NCI-H1694 treated with DMSO at 0.1 percent for 48 hours (cell line): ENCODE data around the gene IFNA17.
A peak's percentile ranks its signal among the peaks of the same experiment; 100 is the strongest.
"Not testable (repeated sequence)": the region's sequence is repeated elsewhere in the genome, so short reads cannot be mapped to it uniquely, and the experiment has no call there.

ENCODE experiments used
- DNase-seq: peaks from one replicate; lab custom pipeline; 2025; lab: John Stamatoyannopoulos, UW

The IFNA17 gene

DNA sequence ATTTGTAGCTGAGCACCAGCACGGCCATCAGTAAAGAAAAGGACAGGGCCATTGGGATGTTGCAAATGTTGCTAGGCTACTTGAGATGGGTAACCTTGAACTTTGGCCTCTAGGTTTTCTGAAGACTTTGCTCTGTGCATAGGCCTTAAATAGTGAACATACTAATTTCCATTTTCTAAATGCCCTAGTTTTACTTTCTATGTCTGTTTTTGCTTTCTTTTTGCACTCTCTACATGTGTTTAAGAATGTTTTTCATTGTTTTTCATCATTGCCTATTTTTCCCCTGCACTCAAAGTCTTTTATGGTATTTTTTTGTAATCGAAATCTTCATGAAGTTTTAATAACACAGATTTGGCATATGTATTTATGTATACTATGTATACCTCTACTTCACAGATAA is at the start of gene IFNA17:
Gene IFNA17, minus strand, starts transcription at position 101 of the 400 bp plus-strand sequence. Its CDS starts 49 bp downstream, at position 52.
- no peak for DNase-seq

DNA sequence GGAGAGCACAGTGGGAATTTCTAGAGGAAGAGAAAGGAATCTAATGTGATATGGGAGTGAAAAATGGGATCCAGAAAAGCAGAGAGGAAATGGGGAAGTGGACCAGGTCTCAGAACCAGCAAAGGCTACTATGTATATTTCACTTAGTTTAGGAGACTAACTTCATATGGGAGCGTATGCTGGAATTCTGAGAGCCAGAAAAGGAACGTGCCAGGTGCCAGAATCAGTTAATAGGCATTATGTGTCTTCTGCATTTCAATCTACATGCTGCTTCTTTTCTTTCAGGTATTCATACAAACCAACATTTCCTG is 40.3 kb upstream of the IFNA17 start:
- no peak for DNase-seq

DNA sequence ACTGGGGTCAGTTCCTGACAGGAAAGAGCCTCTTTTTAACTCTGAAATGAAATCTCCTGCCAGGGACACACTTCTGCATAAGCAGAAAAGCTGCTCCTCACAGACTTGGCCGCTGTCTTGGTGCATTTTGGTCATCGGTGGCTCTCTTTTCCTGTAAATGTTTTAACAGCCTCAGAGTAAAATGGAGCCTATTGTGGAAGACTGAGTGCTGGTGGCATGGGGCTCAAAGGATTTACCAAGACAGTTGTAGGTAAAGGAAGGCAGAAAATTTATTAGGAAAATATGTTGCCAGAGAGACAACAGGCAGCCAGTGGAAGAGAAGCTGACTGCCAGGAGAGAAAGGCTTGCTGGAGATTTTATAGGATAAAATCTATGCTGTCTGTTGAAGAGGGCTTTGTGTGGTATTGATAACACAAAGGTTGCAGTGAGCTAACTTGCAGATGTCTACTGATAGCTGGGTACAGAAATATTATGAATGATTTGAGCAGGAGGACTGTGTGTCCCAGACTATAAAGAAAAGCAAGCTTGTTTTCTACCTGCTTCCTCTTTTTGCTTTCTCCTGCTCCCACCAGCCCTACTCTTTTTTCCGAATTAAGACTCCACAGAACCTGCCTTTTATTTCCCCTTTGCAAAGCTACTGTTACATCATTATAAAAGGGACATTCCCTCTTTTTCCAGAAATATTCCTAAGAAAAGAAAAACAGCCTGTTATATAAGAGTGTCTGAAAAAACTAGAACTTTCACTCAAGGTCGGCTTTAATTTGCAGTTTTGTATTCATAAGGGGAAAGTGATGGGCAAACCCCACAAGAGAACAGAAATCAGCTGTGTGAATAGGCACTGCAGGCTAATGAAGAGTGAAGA is 39.7 kb upstream of the IFNA17 start:
- DNase-seq = no peak

DNA sequence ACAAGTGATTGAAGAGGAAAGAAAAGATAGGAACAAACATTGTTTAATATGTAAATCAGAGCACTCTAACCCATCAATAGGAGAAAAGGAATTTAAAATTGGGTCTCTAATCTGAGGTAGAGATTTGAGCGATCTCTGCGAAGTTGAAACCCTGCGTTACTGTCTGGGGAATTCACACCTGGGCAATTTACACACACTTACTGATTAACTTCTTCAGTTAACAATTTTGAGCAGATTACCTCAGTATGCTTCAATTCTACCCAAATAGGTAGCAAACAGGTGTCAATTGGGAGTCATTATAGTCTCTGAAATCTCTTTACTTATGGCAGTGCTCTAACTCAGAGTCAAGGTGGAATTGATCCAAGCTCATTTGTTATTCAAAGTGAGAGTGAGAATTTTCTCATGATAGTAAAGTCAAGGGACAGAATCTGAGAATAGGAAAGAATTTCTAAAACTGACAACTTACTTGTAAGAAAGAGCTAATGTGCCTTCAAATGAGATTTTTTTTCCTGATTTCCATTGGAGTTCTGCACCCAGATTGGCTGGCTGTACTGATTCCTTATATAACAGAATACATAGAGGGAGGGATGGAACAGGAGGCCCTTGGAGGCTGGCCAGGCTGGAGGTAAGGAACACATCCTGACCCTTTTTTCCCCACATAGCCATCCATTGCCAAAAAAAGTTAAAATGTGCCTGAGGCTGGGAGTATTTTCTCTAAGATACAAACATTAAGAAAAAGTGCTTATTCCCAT is 38.9 kb upstream of the IFNA17 start:
- DNase-seq = no peak

DNA sequence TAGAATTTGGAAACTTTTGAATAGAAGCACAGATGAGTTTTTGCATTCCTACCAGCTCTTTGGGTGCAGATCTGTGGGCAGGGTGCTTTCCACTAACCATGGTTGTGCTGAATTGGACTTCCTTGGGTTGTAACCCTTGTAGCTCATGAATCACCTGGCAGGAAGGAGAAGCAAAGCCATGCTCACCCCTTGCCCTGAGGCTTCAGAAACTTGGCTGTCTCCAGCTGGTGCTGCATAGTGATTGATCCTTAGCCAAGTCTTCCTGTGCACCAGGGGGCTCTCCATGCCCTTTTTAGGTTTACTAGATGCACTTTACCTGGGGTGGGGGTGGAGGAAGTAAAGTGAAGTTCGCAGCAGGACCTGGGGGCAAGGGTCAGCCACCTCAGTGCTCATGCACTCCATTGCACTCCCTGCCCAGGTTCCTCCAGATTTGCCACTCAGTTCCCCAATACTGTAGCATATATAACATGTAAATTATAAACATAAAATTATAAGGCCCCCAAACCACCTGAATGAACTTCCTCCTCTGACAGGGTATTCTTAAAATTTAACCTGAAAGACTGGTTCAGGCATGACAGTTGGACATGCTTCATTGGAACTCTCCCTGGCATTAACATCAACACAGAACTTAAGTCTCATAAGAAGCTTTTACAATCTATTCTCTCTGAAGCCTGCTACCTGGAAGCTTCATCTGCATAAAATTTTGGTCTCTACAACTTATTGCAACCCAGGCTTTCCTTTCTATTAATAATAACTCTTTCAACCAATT is 37.6 kb upstream of the IFNA17 start:
- DNase-seq = no peak

DNA sequence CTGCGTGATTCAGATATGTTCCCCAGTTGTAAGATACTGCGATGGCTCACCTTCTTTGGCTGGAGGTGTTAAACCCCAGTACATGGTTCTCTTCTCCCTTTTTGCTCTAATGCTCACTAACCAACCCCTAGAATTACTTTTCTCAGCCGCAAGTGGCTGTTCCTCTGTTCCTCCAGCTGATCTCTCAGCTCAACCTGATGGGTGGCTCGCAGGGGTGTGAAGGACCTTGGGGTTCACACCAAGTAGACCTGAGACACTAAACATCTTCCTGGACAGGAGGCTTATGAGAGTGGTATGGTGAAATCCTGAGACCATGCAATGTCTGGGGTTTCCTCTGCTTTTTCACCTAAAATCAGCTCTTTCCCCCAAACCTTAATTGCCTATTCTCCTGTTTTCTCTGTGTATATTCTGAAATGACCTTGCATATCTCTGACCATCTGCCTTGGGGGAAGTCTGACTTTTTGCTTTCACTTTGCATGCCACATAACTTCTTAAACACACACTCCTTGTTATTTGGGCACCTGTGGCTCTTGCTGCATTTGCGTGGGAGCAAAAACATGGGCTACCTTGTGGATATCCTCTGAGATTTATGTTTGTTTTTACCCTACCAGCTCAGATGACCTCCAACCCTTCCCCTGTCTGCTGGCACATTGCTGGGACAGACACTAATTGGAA is 27.7 kb upstream of the IFNA17 start:
- DNase-seq = no peak

DNA sequence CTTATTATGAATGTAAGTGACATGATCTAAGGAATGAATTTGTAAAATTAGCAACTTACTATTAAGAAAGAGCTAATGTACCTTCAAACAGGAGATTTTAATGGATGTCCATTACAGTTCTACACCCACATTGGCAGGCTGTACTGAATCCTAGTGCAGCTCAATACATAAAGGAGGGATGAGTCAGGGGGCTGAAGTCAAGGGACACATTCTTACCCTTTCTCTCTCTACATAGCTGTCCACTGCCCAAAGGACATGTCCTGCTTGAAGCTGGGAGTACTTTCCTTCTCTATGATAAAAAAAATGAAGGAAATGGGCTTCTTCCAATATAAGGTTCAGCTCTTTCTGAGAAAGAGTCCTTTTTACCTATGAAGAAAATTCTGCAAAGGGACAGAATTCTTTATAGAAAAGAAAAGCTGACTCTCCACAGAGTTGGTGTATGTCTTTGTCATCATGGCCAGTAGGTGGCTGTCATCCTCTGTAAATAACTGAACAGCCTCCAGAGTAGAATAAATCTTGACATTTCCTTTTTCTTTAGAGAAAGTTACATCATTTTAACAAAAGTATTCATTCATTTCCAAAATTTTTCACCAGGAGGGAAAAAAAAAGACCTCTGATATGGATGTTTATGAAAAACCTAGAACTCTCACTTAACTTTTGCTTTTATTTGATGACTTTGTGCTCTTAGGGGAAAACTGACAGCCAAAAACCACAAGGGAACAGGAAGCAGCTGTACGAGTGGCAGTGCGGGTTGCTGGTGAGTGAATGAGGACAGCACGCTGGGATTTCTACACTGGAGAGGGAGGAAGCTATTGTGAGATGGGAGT is 24.9 kb upstream of the IFNA17 start:
- DNase-seq = no peak

DNA sequence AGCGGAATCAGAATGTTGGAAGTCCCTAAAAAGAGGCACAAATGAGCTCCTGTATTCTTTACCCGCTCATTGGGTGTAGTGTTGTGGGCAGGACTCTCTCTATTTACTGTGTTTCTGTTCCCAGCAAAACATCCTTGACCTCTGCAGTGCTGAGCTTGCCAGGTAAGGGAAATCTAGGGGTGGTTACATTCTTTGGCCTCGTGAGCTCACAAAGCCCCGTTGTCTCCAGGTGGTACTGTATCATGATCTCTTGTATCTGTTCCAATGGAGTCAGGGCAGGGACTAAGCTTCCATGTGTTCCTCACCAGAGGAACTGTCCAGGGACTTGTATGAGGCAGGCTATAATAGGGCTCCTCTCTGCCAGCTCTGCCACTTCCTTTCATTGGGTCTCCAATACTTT is 23.6 kb upstream of the IFNA17 start:
- no peak for DNase-seq

DNA sequence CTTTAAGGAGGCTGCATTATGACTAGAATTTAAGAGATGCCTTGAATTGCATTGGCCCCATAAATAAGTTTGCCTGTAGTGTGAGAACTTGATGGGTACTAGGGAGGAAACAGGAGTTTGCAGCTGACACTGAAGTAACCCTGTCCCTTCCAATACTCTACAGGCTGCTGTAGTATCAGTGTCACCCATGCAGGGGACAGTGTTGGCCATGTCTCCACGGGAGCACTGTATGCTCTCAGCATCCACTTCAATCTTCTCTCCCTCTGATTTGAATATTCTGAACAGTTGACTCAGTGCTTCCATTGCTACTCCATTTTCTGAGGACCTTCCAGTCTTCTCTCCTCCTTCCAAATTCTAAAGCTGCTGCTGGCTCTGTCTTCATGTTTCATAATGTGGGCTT is 23.2 kb upstream of the IFNA17 start:
- no peak for DNase-seq

DNA sequence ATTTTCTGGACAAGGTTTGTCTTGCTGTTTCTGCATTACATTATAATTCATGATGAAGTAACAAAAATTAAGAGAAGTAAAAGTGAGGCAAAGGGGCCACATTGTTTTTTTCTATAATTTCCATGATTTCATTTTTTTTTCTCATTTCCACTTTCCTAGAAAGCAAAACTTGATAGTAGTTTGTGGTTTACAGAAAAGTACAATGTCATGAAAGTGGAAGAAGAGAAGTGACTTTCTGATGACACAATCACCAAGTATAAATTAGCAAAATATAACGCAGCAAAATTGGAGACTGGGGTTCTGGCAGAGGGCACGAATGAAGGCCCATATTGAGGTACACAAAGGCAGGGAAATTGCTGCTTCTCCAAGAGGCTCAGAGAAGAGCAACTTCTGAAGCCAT is 16.8 kb upstream of the IFNA17 start:
- DNase-seq = no peak

DNA sequence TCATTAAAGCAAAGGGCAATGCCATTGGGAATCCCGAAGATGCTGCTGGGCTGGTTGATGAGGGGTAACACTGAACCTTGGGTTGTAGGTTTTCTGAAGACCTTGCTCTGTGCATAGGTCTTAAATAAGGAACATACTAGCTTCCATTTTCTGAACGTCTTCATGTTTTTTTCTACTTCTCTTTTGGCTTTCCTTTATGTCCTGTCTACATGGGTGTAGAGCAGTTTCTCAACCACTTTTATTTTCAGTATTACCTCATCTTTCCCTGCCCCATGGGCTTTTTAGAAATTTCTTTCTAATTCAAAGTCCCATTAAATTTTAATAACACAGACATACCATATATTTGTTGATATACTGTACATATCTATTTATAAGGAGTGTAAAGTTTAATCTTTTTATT is 11.9 kb upstream of the IFNA17 start, which contains the start of gene IFNA14:
Gene IFNA14, minus strand, starts transcription at position 95 of the 400 bp plus-strand sequence. Its CDS starts 70 bp downstream, at position 25.
- DNase-seq = no peak

DNA sequence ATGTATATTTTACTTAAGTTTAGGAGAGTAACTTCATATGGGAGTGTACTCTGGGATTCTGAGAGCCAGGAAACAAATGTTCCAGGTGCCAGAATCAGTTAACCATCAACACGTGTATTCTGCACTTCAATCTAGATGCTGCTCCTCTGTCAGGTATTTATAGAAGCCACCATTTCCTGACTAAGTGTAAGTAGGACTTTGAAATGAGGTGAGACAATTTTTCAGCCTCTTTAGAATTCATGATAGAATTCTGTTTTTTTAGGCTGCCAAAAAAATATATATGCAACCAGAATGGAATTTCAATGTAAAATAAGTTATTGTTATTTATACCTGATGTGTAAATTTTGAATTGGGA is 8.3 kb upstream of the IFNA17 start:
- DNase-seq = not testable (repeated sequence)

DNA sequence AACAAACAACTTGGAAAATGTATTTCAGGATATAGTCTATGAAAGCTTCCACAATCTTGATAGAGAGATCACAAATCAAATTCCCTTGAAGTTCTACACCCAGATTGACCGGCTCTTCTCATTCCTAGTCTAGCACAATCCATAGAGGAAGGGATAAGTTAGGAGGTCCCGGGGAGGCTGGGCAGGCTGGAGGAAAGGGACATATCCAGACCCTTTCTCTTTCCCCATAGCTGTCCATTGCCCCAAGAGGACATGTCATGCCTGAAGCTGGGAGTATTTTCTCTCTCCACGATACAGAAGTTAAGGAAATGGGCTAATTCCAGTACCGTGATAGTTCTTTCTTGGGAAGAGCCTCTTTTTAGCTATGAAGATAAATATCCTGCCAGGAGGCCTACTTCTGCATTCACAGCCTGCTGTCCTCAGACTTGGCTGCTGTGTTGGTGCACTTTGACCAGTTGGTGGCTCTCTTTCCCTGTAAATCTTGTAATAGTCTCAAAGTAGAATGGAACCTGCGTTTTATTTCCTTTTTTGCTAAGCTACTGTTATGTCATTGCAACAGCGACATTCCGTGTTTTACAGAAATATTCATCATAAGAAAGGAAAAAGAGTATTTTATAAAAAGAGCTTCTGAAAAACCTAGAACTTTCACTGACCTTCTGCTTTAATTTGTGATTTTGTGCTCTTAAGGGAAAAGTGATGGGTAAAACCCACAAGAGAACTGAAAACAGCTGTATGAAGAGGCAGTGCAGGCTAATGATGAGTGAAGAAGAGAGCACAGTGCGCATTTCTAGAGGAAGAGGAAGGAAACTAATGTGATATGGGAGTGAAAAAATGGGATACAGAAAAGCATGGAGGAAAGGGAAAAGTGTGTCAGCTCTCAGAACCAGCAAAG is 7.7 kb upstream of the IFNA17 start:
- DNase-seq = peak; percentile 25

DNA sequence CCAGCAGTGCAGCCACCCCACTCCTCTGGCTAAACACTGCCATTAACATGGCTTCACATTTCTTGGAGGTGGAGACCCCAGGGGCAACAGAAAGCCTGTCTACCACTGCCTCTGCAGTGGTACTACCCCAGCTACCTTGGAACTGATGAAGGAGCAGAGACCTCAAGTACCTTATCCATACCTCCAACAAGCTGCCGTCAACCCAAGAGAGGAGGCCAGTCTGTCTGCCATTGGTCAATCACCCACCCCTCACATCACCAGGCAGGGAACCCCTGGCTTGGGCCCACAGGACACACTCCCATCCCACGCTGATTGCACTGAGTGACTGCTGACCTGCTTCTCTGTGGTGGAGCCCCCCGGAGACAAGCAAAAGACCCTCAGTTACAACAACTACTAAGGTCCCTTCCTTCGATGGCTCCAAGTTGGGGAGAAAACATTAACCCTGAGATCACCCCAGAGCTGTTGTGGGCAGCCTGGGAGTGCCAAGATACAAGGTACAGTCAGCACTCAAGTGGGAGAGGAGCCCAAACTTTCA is 6.2 kb upstream of the IFNA17 start:
- DNase-seq = no peak

DNA sequence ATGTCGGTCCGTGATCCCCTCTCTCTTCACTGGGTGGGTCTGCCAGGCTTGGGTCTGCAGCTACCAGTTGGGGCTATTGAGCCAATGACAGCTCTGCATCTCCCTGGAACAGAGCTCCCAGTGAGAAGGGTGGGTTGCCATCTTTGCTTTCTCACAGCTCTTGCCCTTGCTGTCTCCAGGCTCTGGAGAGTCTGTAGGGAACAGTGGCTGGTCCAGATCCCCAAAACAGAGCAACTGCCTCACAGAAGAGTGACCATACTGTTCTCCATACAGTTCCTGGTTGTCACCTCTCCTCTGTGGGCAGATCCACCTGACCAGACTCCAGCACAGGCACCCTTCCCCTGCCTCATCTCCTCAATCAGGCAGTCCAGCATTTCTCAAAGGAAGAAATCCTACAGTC is 5.2 kb upstream of the IFNA17 start:
- DNase-seq = no peak

DNA sequence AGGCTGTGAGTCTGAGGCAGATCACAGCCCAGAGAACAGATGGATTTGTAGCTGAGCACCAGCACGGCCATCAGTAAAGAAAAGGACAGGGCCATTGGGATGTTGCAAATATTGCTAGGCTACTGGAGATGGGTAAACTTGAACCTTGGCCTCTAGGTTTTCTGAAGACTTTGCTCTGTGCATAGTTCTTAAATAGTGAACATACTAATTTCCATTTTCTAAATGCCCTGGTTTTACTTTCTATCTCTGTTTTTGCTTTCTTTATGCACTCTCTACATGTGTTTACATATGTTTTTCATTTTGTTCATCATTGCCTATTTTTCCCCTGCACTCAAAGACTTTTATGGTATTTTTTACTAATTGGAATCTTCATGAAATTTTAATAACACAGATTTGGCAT is 10.8 kb downstream of the IFNA17 start, which contains the start of gene IFNA16:
Gene IFNA16, minus strand, starts transcription at position 101 of the 400 bp plus-strand sequence. Its CDS starts 6 bp downstream, at position 95.
- DNase-seq = not testable (repeated sequence)

DNA sequence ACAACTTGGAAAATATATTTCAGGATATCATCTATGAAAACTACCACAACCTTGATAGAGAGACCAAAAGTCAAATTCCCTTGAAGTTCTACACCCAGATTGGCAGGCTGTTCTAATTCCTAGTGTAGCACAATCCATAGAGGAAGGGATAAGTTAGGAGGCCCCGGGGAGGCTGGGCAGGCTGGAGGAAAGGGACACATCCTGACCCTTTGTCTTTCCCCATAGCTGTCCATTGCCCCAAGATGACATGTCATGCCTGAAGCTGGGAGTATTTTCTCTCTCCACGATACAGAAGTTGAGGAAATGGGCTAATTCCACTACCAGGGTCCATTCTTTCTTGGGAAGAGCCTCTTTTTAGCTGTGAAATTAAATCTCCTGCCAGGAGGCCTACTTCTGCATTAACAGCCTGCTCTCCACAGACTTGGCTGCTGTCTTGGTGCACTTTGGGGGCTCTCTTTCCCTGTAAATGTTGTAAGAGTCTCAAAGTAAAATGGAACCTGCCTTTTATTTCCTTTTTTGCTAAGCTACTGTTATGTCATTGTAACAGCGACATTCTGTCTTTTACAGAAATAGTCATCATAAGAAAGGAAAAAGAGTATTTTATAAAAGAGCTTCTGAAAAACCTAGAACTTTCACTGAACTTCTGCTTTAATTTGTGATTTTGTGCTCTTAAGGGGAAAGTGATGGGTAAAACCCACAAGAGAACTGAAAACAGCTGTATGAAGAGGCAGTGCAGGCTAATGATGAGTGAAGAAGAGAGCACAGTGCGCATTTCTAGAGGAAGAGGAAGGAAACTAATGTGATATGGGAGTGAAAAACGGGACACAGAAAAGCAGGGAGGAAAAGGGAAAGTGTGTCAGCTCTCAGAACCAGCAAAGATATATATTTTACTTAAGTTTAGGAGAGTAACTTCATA is 14.4 kb downstream of the IFNA17 start:
- peak; percentile 1 for DNase-seq

DNA sequence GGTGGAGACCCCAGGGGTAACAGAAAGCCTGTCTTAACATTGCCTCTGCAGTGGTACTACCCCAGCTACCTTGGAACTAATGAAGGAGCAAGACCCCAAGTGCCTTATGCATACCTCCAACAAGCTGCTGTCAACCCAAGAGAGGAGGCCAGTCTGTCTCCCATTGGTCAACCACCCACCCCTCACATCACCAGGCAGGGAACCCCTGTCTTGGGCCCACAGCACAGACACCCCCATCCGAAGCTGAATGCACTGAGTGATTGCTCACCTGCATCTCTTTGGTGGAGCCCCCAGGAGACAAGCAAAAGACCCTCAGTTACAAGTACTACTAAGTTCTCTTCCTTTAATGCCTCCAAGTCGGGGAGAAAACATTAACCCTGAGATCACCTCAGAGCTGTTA is 15.9 kb downstream of the IFNA17 start:
- DNase-seq = not testable (repeated sequence)

DNA sequence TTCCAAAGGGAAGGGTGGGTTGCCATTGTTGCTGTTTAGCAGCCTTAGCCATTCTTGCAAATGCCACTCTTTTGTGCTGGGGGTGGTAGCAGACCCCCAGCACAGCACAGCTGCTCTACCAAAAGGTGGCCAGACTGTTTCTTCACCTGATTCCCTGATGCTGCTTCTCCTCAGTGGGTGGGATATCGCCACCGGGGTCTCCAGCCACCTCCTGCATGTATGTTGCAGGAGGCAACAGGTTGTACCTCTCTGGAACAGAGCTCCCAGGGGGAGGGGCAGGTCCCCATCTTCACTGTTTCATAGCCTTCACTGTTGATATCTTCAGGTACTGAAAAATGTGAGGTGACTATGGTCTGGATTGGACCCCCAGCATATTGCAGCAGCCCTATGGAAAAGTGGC is 17.2 kb downstream of the IFNA17 start:
- not testable (repeated sequence) for DNase-seq
